ENCODE measurements around the gene ZBTB46.

ZBTB46 gene

DNA sequence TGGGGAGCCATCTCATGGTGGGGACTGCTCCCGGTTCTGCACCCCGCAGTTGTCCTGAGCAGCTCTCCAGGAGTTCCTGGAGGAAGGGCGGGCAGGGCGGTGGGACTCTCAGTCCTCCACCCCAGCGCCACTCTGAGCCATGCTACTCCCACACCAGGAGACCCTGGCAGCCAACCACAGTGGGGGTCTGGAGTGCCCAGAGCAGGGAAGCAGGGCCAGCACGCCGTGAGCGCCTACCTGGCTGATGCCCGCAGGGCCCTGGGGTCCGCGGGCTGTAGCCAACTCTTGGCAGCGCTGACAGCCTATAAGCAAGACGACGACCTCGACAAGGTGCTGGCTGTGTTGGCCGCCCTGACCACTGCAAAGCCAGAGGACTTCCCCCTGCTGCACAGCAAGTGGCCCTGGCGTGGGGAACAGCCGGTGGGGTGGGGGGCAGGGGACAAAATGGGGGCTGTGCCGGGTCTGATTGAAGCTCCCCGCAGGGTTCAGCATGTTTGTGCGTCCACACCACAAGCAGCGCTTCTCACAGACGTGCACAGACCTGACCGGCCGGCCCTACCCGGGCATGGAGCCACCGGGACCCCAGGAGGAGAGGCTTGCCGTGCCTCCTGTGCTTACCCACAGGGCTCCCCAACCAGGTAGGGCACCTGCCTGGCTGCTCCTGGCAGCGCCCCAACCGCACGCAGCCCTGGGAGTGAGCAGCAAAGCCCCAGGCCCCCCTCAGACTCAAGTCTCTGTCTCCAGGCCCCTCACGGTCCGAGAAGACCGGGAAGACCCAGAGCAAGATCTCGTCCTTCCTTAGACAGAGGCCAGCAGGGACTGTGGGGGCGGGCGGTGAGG lies 136.3 kb downstream of the ZBTB46 start:
- no peak for DNase-seq (ENCODE audit: low spot score)

DNA sequence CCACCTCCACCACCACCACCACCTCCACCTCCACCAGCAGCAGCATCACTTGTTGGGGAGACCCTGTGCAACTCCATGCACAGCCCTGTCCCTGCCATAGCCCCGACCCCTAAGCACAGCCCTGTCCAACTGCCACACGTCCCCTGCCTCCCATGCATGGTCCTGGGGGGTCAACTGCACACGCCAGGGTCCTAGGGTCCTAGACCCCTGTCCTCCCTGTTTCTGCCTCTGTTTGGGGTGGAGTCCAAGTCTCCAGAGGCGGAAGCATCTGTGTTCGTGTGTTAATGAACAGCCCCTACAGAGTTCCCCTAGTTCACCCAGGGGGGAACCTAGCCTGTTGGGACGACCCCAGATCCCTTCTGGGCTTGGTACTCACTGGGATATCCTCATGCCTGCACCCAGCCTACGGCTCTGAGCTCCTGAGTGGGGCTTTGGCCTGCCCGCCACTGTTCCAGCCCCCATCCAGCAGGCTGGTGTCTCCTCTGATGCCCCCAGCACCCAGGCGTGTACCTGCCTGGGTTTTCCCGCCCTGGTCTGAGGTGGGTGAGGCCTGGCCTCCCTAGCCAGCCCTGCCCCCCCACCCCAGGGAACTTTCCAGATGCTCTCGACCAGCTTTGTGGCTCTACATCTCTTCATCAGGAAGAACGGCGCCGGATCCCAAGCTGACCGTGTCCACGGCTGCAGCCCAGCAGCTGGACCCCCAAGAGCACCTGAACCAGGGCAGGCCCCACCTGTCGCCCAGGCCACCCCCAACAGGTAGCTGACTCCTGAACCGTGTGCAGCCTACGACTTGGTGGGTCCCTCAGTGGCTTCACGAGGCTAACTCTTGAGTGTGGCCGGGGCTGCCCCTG lies 137.1 kb downstream of the ZBTB46 start:
- no peak for DNase-seq (ENCODE audit: low spot score)
